SU-DHL-6 (cell line): ENCODE measurements around the gene TMEM130.

ENCODE experiments used
- EZH2phosphoT487 ChIP-seq: fragments of 200-600 bp; sonication (generic), shearing (Covaris generic); conservative IDR thresholded peaks from 2 replicates; pipeline ENCODE4 v1.6.1; 2018; ENCODE audit warnings: mild to moderate bottlenecking, antibody characterized with exemption, low read length, moderate library complexity, mixed read lengths
- TF ChIP-seq, protein P1 (sequence below): fragments of 200-600 bp; sonication (generic); IDR thresholded peaks from one replicate; pipeline ENCODE4 v1.5.1; 2017; ENCODE audit warnings: antibody characterized with exemption, mild to moderate bottlenecking, low read length, moderate library complexity; ENCODE audit not compliant: insufficient read depth, poor library complexity, severe bottlenecking

DNA sequence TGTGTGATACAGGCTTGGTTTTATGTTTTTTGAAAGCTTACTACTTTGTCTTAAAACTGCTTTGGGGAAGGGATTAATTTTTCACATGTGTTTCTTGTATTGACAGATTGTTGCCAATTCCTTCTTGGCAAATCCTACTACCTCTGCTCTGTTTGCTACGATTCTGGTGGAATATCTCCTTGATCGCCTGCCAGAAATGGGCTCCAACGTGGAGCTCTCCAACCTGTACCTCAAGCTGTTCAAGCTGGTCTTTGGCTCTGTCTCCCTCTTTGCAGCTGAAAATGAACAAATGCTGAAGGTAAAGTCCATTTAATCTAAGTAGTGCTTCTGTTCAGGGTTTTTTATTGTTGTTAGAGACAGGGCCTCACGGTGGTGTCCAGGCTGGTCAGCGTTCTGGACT lies 42.1 kb upstream of the TMEM130 start:
- TF ChIP-seq, protein P1, sequence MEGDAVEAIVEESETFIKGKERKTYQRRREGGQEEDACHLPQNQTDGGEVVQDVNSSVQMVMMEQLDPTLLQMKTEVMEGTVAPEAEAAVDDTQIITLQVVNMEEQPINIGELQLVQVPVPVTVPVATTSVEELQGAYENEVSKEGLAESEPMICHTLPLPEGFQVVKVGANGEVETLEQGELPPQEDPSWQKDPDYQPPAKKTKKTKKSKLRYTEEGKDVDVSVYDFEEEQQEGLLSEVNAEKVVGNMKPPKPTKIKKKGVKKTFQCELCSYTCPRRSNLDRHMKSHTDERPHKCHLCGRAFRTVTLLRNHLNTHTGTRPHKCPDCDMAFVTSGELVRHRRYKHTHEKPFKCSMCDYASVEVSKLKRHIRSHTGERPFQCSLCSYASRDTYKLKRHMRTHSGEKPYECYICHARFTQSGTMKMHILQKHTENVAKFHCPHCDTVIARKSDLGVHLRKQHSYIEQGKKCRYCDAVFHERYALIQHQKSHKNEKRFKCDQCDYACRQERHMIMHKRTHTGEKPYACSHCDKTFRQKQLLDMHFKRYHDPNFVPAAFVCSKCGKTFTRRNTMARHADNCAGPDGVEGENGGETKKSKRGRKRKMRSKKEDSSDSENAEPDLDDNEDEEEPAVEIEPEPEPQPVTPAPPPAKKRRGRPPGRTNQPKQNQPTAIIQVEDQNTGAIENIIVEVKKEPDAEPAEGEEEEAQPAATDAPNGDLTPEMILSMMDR, result no peak
- no peak for TF ChIP-seq EZH2phosphoT487
